CD4-positive, alpha-beta T cell (primary cell): ENCODE results near the gene ADGRB3. TPM values are rescaled to one million over a fixed set of nuclear protein-coding genes. Genes with fewer than 3 reads are reported as not detected.

Source experiments
- ATAC-seq: fragments of 200-7000 bp; cut with Tn5 transposase; one replicate; pipeline ENCODE4 v1.10.0; 2022; ENCODE audit warnings: mild to moderate bottlenecking; ENCODE audit not compliant: poor library complexity
- CTCF ChIA-PET: fragments of 350-600 bp; sonication (Branson Sonifier 250); formaldehyde crosslinking; loops from one replicate; lab custom pipeline; 2021; ENCODE audit warnings: antibody characterized with exemption, inconsistent platforms; lab: Charles Lee
- POLR2A ChIA-PET: fragments of 350-600 bp; sonication (Branson Sonifier 250); formaldehyde crosslinking; loops from one replicate; lab custom pipeline; 2021; ENCODE audit warnings: antibody characterized with exemption, inconsistent platforms; lab: Charles Lee
- DNase-seq, 14 experiments: peaks; one replicate each; pipeline ENCODE4 v3.0.0-alpha.2; 2013 to 2020; ENCODE audit warnings: mixed read lengths in 2 of 14
- H3K27ac ChIP-seq, 2 donors: one replicate each; pipeline versions ENCODE4 v1.5.1 to v1.7.0; 2013; ENCODE audit warnings: low read length in 2 of 2, low read depth in 1 of 2, mild to moderate bottlenecking in 1 of 2
- H3K27me3 ChIP-seq, 2 experiments: 1 replicate in 1 of 2; 2 replicates in 1 of 2; pipeline versions ENCODE4 v1.6.1 to v1.7.0; 2013; ENCODE audit warnings: low read length in 2 of 2, control low read depth in 1 of 2, mild to moderate bottlenecking in 1 of 2, moderate library complexity in 1 of 2; ENCODE audit not compliant: insufficient read depth in 2 of 2, control insufficient read depth in 1 of 2
- H3K36me3 ChIP-seq: one replicate; pipeline ENCODE4 v1.6.1; 2013; ENCODE audit warnings: low read length, control low read depth; ENCODE audit not compliant: insufficient read depth
- H3K4me1 ChIP-seq: one replicate; pipeline ENCODE4 v1.6.1; 2013; ENCODE audit warnings: low read length, control low read depth; ENCODE audit not compliant: insufficient read depth
- H3K4me3 ChIP-seq: one replicate; pipeline ENCODE4 v1.5.1; 2013; ENCODE audit warnings: mild to moderate bottlenecking, low read length, moderate library complexity
- H3K9me3 ChIP-seq, 2 experiments: 1 replicate in 1 of 2; 2 replicates in 1 of 2; pipeline versions ENCODE4 v1.6.1 to v1.7.0; 2013; ENCODE audit warnings: low read length in 2 of 2, mild to moderate bottlenecking in 2 of 2, control low read depth in 1 of 2, moderate library complexity in 1 of 2; ENCODE audit not compliant: control insufficient read depth in 1 of 2, insufficient read depth in 1 of 2
- H3K27ac Mint-ChIP-seq: one replicate; pipeline ENCODE4 v1.8.0; 2020; ENCODE audit warnings: mixed read lengths
- H3K27me3 Mint-ChIP-seq: one replicate; pipeline ENCODE4 v1.8.0; 2021; ENCODE audit warnings: mixed read lengths
- H3K36me3 Mint-ChIP-seq: one replicate; pipeline ENCODE4 v1.8.0; 2021; ENCODE audit warnings: low read depth, mixed read lengths
- H3K4me1 Mint-ChIP-seq: one replicate; pipeline ENCODE4 v1.8.0; 2021; ENCODE audit warnings: low read depth, mixed read lengths
- H3K4me3 Mint-ChIP-seq: one replicate; pipeline ENCODE4 v1.8.0; 2020; ENCODE audit warnings: mild to moderate bottlenecking, mixed read lengths
- H3K9me3 Mint-ChIP-seq: one replicate; pipeline ENCODE4 v1.8.0; 2020; ENCODE audit warnings: mixed read lengths
- intact Hi-C, 2 experiments: fragments of 100-400 bp; cut with DNase I in 1 of 2; cut with micrococcal nuclease in 1 of 2; formaldehyde crosslinking; loops; one replicate each; pipeline versions ENCODE4 v1.15.1 to v1.9.0; 2023 to 2025; cut with DNase I, micrococcal nuclease
- total RNA-seq, 174 experiments: library from RNA in 2 of 174; stranded (reverse) in 2 of 174; gene quantifications; one replicate each; pipeline ENCODE4 v1.2.3 and lab custom pipeline; 2021 to 2026
- TF ChIP-seq, protein P1 (sequence below): fragments of 200-600 bp; IDR thresholded peaks from one replicate; pipeline ENCODE4 v1.8.0; 2022; ENCODE audit warnings: antibody characterized with exemption, mild to moderate bottlenecking

The ADGRB3 gene
- total RNA-seq, 2 experiments from 2014 or later: not detected

DNA sequence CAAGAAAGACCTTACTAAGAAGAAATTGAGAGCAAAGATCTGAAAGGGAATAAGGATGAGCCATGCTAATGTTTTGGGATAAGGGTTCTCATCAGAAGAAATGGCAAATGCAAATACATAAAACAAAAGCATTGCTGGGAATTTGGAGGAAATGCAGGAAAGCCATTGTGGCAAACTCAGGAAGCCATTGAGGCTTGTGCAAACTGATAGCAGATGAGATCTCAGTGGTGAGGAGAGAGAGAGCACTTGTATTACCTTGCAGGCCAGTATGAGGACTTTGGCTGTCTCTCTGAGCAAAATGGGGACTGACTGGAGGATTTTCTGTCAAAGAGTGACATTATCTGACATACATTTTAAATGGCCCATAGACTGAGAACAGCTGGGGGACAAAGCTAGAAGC is 103.0 kb downstream of the ADGRB3 start:
- H3K27ac ChIP-seq: no peak overlapping the region
- peaks cover 0 to 3% of the 10 kb centered on the region in 2 experiments for H3K9me3 ChIP-seq
- H3K36me3 ChIP-seq: no peaks in the 10 kb centered on the region
- Mint-ChIP-seq H3K27ac (no peak overlapping the region), H3K4me1 (peaks cover 20% of the 10 kb centered on the region), H3K36me3 (no peaks in the 10 kb centered on the region), H3K4me3 (no peak overlapping the region), H3K27me3 (no peaks in the 10 kb centered on the region), H3K9me3 (no peaks in the 10 kb centered on the region)
- no peak for DNase-seq
- ChIA-PET POLR2A (no interaction called here), CTCF (no interaction called here)
- no peak for ATAC-seq
- intact Hi-C loops: no loop called here
- TF ChIP-seq, protein P1, sequence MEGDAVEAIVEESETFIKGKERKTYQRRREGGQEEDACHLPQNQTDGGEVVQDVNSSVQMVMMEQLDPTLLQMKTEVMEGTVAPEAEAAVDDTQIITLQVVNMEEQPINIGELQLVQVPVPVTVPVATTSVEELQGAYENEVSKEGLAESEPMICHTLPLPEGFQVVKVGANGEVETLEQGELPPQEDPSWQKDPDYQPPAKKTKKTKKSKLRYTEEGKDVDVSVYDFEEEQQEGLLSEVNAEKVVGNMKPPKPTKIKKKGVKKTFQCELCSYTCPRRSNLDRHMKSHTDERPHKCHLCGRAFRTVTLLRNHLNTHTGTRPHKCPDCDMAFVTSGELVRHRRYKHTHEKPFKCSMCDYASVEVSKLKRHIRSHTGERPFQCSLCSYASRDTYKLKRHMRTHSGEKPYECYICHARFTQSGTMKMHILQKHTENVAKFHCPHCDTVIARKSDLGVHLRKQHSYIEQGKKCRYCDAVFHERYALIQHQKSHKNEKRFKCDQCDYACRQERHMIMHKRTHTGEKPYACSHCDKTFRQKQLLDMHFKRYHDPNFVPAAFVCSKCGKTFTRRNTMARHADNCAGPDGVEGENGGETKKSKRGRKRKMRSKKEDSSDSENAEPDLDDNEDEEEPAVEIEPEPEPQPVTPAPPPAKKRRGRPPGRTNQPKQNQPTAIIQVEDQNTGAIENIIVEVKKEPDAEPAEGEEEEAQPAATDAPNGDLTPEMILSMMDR: no peak
- H3K4me3 ChIP-seq: no peak overlapping the region
- H3K27me3 ChIP-seq: no peaks in the 10 kb centered on the region
- H3K4me1 ChIP-seq: no peaks in the 10 kb centered on the region

DNA sequence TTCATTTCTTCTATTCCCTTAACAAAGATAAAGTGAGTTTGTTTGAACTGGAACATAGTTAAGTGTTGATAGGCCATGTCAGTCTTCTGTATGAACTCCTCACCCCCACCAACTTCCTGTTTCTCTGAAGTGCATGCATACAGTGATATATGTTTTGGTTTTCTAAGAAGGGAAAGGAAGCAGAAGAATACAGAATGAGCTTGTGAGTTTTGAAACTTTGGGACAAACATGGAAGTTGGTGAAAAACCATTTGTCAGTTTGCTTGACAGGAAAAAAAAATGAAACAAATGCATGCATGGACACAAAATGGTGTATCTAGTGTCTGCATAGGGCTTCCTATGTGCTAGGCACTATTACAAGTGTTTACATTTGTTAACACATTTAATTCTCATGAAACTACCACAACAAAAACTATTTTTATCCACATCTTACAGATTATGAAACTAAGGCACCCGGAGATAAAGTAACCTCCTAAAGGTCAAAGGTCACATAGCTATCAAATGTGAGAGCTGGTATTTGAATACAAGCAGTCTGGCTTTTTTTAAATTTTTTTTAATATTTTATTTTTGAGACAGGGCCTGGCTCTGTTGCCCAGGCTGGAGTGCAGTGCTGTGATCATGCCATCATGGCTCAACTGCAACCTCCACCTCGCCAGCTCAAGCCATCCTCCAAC is 105.9 kb downstream of the ADGRB3 start:
- CTCF ChIA-PET: no interaction called here
- intact Hi-C loops: no loop called here
- ATAC-seq: no peak

DNA sequence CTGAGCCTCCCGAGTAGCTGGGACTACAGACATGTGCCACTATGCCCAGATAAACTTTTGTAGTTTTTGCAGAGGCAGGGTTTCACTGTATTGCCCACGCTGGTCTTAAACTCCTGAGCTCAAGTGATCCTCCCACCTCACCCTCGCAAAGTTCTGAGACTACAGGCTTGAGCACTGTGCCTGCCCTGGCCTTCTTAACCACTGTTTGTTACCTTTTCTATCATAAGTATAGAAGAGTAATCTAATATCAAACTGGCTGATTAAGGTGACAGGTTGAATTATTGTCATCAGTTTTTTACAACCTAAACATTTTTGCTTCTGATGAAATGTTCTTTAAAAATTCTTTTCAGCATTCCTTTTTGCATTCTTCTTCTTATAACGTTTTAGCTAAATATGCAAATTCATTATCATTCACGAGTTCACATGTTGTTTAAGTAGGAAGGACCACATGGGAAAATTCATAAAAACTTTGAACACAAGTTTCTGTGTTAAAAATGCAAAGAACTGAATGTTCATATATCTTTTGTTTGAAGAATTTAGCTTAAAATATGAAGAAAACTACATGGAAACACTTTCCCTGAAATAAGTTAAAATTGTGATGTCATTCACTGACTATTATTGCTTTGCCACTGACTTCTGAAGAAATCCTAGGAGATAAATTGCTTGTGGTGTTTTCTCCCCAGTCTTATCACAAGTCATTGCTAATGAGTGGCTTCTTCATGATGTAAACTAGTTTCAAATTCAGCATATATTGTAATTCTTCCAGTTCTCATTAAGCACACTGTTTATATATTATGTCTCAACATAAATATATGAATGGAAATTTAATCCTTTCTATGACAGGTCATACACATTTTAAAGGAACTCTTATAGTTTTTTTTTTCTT is 106.7 kb downstream of the ADGRB3 start:
- ATAC-seq (no peak), DNase-seq (no peak)
- Histone ChIP-seq H3K4me3 (no peak overlapping the region), H3K9me3 (peaks cover 0 to 3% of the 10 kb centered on the region in 2 experiments), H3K36me3 (no peaks in the 10 kb centered on the region), H3K4me1 (no peaks in the 10 kb centered on the region), H3K27ac (no peak overlapping the region), H3K27me3 (no peaks in the 10 kb centered on the region)
- H3K36me3 Mint-ChIP-seq: no peaks in the 10 kb centered on the region
- POLR2A ChIA-PET: no interaction called here
- no peak overlapping the region for H3K4me3 Mint-ChIP-seq
- intact Hi-C loops: no loop called here
- no peak overlapping the region for H3K27ac Mint-ChIP-seq
- H3K27me3 Mint-ChIP-seq: no peaks in the 10 kb centered on the region
- TF ChIP-seq, protein P1: no peak
- CTCF ChIA-PET: no interaction called here
- peaks cover 20% of the 10 kb centered on the region for H3K4me1 Mint-ChIP-seq
- no peaks in the 10 kb centered on the region for H3K9me3 Mint-ChIP-seq

More for the DNA sequence above, 105.9 kb downstream of the ADGRB3 start:
- POLR2A ChIA-PET: no interaction called here
- H3K4me3 Mint-ChIP-seq: no peak overlapping the region
- no peak overlapping the region for H3K4me3 ChIP-seq
- TF ChIP-seq, protein P1: no peak
- H3K27ac Mint-ChIP-seq: peak overlapping the region; percentile 11
- no peaks in the 10 kb centered on the region for H3K27me3 Mint-ChIP-seq
- no peaks in the 10 kb centered on the region for H3K36me3 Mint-ChIP-seq
- DNase-seq: peak in 2 of 14 experiments; percentile 1 to 24
- H3K9me3 Mint-ChIP-seq: no peaks in the 10 kb centered on the region
- peaks cover 20% of the 10 kb centered on the region for H3K4me1 Mint-ChIP-seq
- H3K27ac ChIP-seq: no peak overlapping the region
- no peaks in the 10 kb centered on the region for H3K27me3 ChIP-seq
- H3K36me3 ChIP-seq: no peaks in the 10 kb centered on the region
- H3K4me1 ChIP-seq: no peaks in the 10 kb centered on the region
- peaks cover 0 to 3% of the 10 kb centered on the region in 2 experiments for H3K9me3 ChIP-seq
